Measurements from ENCODE around the gene RGS17.
A peak's percentile ranks its signal among the peaks of the same experiment; 100 is the strongest.

RGS17 gene

DNA sequence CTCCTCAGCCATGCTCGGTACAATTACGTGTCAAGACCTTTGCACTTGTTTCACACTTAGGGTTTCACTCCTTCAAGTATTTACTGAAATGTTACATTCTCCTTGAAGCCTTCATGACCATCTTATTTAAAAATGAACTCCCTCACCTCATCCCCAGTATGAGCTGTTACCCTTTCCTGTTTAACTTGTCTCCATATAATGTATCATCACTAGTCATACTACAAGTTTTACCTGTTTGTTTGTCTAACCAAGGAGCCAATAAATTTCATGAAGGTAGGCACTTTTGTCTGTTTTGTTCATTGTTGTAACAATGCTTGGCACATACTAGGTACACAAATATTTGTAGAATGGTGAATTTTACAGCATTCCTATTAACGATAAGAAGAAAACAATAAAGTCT, 82.5 kb downstream of the RGS17 start:
- Histone ChIP-seq H3K4me3 (ENCODE audit: low read depth, low read length) (no peak overlapping the region), H3K36me3 (replicated peaks) (no peaks in the 10 kb centered on the region), H3K27me3 (replicated peaks) (no peaks in the 10 kb centered on the region), H3K27ac (no peak overlapping the region)
- no peak for DNase-seq
- in situ Hi-C loops (cut with HindIII; ENCODE audit: low pct_ligation_motif_present, low sequenced_read_pairs) = no loop called here
- TF ChIP-seq, protein P1, sequence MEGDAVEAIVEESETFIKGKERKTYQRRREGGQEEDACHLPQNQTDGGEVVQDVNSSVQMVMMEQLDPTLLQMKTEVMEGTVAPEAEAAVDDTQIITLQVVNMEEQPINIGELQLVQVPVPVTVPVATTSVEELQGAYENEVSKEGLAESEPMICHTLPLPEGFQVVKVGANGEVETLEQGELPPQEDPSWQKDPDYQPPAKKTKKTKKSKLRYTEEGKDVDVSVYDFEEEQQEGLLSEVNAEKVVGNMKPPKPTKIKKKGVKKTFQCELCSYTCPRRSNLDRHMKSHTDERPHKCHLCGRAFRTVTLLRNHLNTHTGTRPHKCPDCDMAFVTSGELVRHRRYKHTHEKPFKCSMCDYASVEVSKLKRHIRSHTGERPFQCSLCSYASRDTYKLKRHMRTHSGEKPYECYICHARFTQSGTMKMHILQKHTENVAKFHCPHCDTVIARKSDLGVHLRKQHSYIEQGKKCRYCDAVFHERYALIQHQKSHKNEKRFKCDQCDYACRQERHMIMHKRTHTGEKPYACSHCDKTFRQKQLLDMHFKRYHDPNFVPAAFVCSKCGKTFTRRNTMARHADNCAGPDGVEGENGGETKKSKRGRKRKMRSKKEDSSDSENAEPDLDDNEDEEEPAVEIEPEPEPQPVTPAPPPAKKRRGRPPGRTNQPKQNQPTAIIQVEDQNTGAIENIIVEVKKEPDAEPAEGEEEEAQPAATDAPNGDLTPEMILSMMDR (IDR thresholded peaks at IDR 0.05; ENCODE audit: low read depth, low read length, missing control alignments) = no peak

DNA sequence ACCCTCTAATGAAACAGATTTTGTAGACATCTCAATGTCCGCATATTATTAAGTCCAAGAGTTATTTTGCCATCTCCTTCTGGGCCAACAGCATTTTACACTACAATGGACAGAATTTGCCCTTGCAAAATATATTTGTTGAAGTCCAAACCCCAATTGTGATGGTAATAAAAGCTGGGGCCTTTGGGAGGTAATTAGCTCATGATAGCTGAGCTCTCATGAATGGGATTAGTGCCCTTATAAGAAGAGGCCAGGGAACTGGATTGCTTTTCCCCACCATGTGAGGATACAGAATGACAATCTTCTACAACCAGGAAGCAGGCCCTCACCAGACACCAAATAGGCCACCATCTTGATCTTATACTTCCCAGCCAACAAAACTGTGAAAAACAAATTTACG, 83.7 kb downstream of the RGS17 start:
- Histone ChIP-seq H3K4me3 (ENCODE audit: low read depth, low read length) (no peak overlapping the region), H3K27me3 (replicated peaks) (no peaks in the 10 kb centered on the region), H3K36me3 (replicated peaks) (no peaks in the 10 kb centered on the region), H3K27ac (no peak overlapping the region)
- in situ Hi-C loops (cut with HindIII; ENCODE audit: low pct_ligation_motif_present, low sequenced_read_pairs) = no loop called here
- TF ChIP-seq, protein P1 (IDR thresholded peaks at IDR 0.05; ENCODE audit: low read depth, low read length, missing control alignments) = no peak
- no peak for DNase-seq

DNA sequence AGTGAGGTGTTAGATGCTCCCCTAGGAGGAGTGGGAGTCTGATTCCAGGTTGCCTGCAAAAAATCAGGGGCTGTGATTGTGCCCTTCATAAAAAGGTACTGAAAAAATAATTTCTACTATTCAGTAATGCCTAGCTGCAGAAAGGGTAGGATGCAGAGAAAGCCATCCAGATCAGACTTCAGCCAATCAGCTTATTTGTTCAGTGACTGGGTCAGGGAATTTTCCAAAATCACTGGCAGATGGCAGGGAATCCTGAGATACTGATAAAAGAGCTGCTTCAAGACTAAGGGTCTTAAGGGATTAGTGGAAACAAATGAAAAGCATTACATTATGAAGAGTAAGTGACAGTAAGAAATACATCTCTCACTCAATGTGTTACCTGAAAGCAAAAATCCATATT, 85.8 kb downstream of the RGS17 start:
- in situ Hi-C loops (cut with HindIII; ENCODE audit: low pct_ligation_motif_present, low sequenced_read_pairs) = no loop called here
- Histone ChIP-seq H3K27ac (no peak overlapping the region), H3K4me3 (ENCODE audit: low read depth, low read length) (no peak overlapping the region), H3K27me3 (replicated peaks) (no peaks in the 10 kb centered on the region), H3K36me3 (replicated peaks) (no peaks in the 10 kb centered on the region)
- DNase-seq = no peak
- TF ChIP-seq, protein P1 (IDR thresholded peaks at IDR 0.05; ENCODE audit: low read depth, low read length, missing control alignments) = no peak

DNA sequence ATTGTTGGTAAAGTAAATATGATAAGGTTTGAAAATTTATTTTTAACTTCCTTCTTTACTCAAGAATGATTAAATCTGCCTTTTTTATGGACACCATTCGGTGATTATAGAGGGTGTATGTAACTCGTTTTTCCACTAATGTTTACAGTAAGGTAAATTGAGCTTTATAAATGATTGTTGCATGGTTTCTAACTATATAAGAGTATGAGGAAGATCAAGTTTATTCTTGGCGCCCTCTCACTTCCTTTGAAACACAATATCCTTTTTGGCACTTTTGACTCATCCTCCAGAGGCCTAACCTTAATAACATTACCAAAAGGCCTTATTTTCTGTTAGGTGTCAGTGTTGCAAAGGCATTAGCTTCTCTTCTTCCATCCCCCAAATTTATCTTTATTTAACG, 86.8 kb downstream of the RGS17 start:
- DNase-seq = no peak
- Histone ChIP-seq H3K27ac (no peak overlapping the region), H3K4me3 (ENCODE audit: low read depth, low read length) (no peak overlapping the region), H3K27me3 (replicated peaks) (no peaks in the 10 kb centered on the region), H3K36me3 (replicated peaks) (no peaks in the 10 kb centered on the region)
- TF ChIP-seq, protein P1 (IDR thresholded peaks at IDR 0.05; ENCODE audit: low read depth, low read length, missing control alignments) = no peak
- in situ Hi-C loops (cut with HindIII; ENCODE audit: low pct_ligation_motif_present, low sequenced_read_pairs) = no loop called here

DNA sequence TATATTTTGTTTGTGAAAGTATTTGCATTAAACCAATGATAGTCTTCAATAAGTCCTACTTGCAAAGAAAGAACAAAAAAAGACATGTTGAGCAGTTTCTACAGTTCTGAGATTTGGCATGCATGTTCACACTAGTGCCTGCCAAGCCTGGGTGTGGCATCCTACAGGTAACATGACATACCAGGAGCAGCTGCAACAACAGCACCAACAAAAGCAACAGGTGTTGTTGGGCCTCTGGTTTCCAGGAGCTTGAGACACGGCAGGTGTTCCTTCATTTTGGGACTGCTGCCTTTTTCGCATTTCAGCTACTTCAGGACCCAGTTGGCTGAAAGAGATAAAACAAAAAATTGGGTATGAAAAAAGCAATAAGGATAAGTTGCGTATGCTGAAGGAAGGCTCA, 87.4 kb downstream of the RGS17 start:
- Histone ChIP-seq H3K27ac (no peak overlapping the region), H3K36me3 (replicated peaks) (no peaks in the 10 kb centered on the region), H3K27me3 (replicated peaks) (no peaks in the 10 kb centered on the region), H3K4me3 (ENCODE audit: low read depth, low read length) (no peak overlapping the region)
- in situ Hi-C loops (cut with HindIII; ENCODE audit: low pct_ligation_motif_present, low sequenced_read_pairs) = no loop called here
- no peak for DNase-seq
- TF ChIP-seq, protein P1 (IDR thresholded peaks at IDR 0.05; ENCODE audit: low read depth, low read length, missing control alignments) = no peak

DNA sequence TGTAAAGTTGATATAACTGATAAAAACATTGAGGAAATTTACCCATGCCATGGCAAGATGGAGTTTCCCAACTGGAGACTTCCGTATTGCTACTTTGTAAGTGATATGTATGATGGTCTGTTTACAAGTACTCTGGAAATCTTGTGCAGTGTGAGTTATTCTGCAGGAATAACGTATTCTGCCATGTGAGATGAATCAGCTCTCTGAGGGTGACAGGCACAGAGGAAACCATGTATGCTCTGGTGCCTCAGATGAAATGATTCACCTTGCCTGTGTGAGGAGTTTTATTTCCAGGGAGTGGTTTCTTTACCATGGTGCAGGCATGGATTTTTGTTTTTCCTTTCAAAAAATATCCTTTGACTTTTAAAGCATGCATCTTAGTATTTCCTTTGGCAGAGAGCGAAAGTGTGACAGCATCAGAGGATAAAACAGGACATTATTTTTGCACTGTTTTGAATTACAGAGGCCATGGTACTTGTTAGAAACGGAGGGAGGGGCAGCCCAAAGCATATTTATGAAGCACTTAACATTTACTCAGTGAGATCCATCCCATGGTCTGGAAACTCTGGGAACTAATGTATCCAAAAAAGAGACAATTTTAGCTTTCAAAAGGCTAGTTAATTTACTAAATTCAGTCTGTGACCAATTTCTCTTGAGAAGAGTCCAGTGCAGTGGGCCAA, 92.6 kb downstream of the RGS17 start:
- Histone ChIP-seq H3K36me3 (replicated peaks) (no peaks in the 10 kb centered on the region), H3K27me3 (replicated peaks) (no peaks in the 10 kb centered on the region), H3K27ac (no peak overlapping the region), H3K4me3 (ENCODE audit: low read depth, low read length) (no peak overlapping the region)
- TF ChIP-seq, protein P1 (IDR thresholded peaks at IDR 0.05; ENCODE audit: low read depth, low read length, missing control alignments) = no peak
- peak; percentile 43 for DNase-seq
- in situ Hi-C loops (cut with HindIII; ENCODE audit: low pct_ligation_motif_present, low sequenced_read_pairs) = no loop called here
